ENCODE data around the gene RAD23A.

GRCh38 chr19:12984143-12984627 is 38.5 kb downstream of the RAD23A start:
- TF ChIP-seq TAF1 (IDR thresholded peaks at IDR 0.05; ENCODE audit: borderline replicate concordance, insufficient read depth, low read length) (no peak), POLR2AphosphoS5 (IDR thresholded peaks at IDR 0.05; ENCODE audit: low read depth, low read length) (no peak), REST (IDR thresholded peaks at IDR 0.05; ENCODE audit: insufficient read depth in 1 of 2, low read depth in 2 of 2, low read length in 2 of 2) (no peak), SIN3A (IDR thresholded peaks at IDR 0.05; ENCODE audit: borderline replicate concordance, insufficient read depth, low read length) (no peak), FOXP2 (optimal IDR thresholded peaks at IDR 0.05; ENCODE audit: borderline replicate concordance, extremely low read depth, extremely low read length, insufficient read depth) (no peak)

Measured in PFSK-1 (cell line).